ENCODE measurements around the gene TLCD3B. TPM values are rescaled to one million over a fixed set of nuclear protein-coding genes. Genes with fewer than 3 reads are reported as not detected.

TLCD3B gene
- total RNA-seq, 1 donor from 2014 or later = 1.4 TPM

DNA sequence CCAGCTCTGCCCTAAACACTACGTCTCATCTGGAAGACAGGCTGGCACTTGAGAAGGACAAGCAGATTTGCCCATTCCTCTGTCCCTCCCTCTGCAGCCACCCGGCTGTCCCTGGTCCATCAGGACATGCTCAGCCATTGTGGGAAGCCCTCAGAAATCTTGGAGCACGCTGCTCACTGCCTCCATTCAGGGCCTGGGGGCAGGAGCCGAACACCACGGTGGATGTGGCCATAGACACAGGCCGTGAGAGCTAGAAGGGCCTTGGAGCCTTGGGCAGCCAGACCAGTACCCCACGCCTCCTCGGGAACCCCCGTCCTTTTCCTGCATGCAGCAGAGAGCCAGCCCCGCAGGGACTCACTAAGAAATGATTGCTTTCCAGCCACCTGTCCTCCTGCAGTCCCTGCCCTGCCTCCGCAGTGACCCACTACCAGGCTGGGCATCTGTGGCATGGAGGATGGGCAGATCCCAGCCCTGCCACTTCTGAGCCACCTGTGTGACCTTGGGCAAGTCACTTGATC, 23.6 kb downstream of the TLCD3B start:
- H4K20me1 ChIP-seq (ENCODE audit: insufficient read depth, low read length) = peaks cover 13% of the 10 kb centered on the region
- Mint-ChIP-seq H3K4me1 (ENCODE audit: low read depth, unreplicated experiment) (no peaks in the 10 kb centered on the region), H3K4me3 (ENCODE audit: unreplicated experiment) (no peak overlapping the region), H3K27me3 (ENCODE audit: low read depth, unreplicated experiment) (peaks cover 26% of the 10 kb centered on the region), H3K36me3 (ENCODE audit: low read depth, unreplicated experiment) (peaks cover 4% of the 10 kb centered on the region), H3K9me3 (ENCODE audit: unreplicated experiment) (no peaks in the 10 kb centered on the region), H3K27ac (ENCODE audit: unreplicated experiment) (no peak overlapping the region)
- no peak overlapping the region for H3K4me3 ChIP-seq (ENCODE audit: insufficient read depth, low read depth, low read length)
- no peak overlapping the region for H3K27ac ChIP-seq (ENCODE audit: low read depth, low read length)
- H3K27me3 ChIP-seq (ENCODE audit: insufficient read depth, low read length) = peaks cover 8% of the 10 kb centered on the region
- no peak for FAIRE-seq
- no peak overlapping the region for H2AFZ ChIP-seq (ENCODE audit: low read depth, low read length)
- DNase-seq (ENCODE audit: low read depth) = no peak
- H3K4me1 ChIP-seq (ENCODE audit: insufficient read depth, low read length) = peaks cover 5% of the 10 kb centered on the region
- no peak overlapping the region for H3K9ac ChIP-seq (ENCODE audit: low read length)
- H3K9me3 ChIP-seq (ENCODE audit: insufficient read depth, low read depth, low read length) = no peaks in the 10 kb centered on the region
- H3K36me3 ChIP-seq (ENCODE audit: insufficient read depth, low read length) = no peaks in the 10 kb centered on the region
- TF ChIP-seq, protein P1, sequence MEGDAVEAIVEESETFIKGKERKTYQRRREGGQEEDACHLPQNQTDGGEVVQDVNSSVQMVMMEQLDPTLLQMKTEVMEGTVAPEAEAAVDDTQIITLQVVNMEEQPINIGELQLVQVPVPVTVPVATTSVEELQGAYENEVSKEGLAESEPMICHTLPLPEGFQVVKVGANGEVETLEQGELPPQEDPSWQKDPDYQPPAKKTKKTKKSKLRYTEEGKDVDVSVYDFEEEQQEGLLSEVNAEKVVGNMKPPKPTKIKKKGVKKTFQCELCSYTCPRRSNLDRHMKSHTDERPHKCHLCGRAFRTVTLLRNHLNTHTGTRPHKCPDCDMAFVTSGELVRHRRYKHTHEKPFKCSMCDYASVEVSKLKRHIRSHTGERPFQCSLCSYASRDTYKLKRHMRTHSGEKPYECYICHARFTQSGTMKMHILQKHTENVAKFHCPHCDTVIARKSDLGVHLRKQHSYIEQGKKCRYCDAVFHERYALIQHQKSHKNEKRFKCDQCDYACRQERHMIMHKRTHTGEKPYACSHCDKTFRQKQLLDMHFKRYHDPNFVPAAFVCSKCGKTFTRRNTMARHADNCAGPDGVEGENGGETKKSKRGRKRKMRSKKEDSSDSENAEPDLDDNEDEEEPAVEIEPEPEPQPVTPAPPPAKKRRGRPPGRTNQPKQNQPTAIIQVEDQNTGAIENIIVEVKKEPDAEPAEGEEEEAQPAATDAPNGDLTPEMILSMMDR (IDR thresholded peaks at IDR 0.05; ENCODE audit: insufficient read depth, low read depth, low read length) = no peak
- no peak for TF ChIP-seq EZH2 (IDR thresholded peaks at IDR 0.05; ENCODE audit: insufficient read depth, low read length)
- H3K79me2 ChIP-seq (ENCODE audit: insufficient read depth, low read length) = no peaks in the 10 kb centered on the region
- no peak overlapping the region for H3K4me2 ChIP-seq (ENCODE audit: low read length)

DNA sequence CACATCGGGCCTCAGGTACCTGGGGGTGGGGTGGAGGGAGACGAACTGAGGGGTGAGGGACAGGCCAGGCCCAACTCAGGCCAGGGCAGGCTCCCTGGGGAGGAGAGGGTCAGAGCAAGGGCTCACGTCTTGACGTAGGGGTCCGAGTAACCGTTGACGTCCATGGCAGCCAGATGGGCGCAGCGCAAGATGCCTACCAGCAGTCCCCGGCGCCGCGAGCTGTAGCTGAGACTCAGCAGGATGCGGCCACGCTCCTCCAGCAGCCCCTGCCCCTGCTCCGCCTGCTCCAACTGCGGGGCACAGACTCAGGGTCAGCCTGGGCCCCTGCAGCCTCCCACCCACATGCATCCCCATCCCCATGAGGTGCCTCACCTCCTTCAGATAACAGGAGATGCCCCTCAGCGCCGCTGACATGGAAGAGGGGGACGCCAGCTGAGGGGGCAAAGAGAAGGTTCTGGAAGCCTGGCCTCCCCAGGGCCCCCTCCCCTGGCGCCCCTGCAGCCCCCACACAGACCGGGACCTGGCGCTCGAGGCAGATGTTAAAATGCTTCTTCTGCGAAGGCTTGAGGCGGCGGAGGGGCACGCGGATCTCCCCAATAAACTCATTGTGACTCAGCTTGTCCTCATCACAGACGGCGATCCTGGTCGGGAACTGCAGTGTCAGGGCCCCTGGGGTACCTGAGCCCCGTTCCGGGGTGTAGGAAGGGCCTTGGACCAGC, 24.3 kb downstream of the TLCD3B start:
- H3K9me3 Mint-ChIP-seq (ENCODE audit: unreplicated experiment) = no peaks in the 10 kb centered on the region
- no peaks in the 10 kb centered on the region for H3K4me1 Mint-ChIP-seq (ENCODE audit: low read depth, unreplicated experiment)
- no peak for FAIRE-seq
- TF ChIP-seq EZH2 (IDR thresholded peaks at IDR 0.05; ENCODE audit: insufficient read depth, low read length) = no peak
- TF ChIP-seq, protein P1 (IDR thresholded peaks at IDR 0.05; ENCODE audit: insufficient read depth, low read depth, low read length) = no peak
- peaks cover 5% of the 10 kb centered on the region for H3K4me1 ChIP-seq (ENCODE audit: insufficient read depth, low read length)
- DNase-seq (ENCODE audit: low read depth) = no peak
- H3K4me3 ChIP-seq (ENCODE audit: insufficient read depth, low read depth, low read length) = no peak overlapping the region
- H3K4me2 ChIP-seq (ENCODE audit: low read length) = no peak overlapping the region
- H3K9ac ChIP-seq (ENCODE audit: low read length) = no peak overlapping the region
- H3K79me2 ChIP-seq (ENCODE audit: insufficient read depth, low read length) = no peaks in the 10 kb centered on the region
- no peak overlapping the region for H3K27ac Mint-ChIP-seq (ENCODE audit: unreplicated experiment)
- no peak overlapping the region for H3K27ac ChIP-seq (ENCODE audit: low read depth, low read length)
- peaks cover 8% of the 10 kb centered on the region for H3K27me3 ChIP-seq (ENCODE audit: insufficient read depth, low read length)
- peaks cover 17% of the 10 kb centered on the region for H4K20me1 ChIP-seq (ENCODE audit: insufficient read depth, low read length)
- H3K36me3 ChIP-seq (ENCODE audit: insufficient read depth, low read length) = no peaks in the 10 kb centered on the region
- H3K36me3 Mint-ChIP-seq (ENCODE audit: low read depth, unreplicated experiment) = peaks cover 7% of the 10 kb centered on the region
- H2AFZ ChIP-seq (ENCODE audit: low read depth, low read length) = no peak overlapping the region
- peaks cover 20% of the 10 kb centered on the region for H3K27me3 Mint-ChIP-seq (ENCODE audit: low read depth, unreplicated experiment)
- no peaks in the 10 kb centered on the region for H3K9me3 ChIP-seq (ENCODE audit: insufficient read depth, low read depth, low read length)
- no peak overlapping the region for H3K4me3 Mint-ChIP-seq (ENCODE audit: unreplicated experiment)

DNA sequence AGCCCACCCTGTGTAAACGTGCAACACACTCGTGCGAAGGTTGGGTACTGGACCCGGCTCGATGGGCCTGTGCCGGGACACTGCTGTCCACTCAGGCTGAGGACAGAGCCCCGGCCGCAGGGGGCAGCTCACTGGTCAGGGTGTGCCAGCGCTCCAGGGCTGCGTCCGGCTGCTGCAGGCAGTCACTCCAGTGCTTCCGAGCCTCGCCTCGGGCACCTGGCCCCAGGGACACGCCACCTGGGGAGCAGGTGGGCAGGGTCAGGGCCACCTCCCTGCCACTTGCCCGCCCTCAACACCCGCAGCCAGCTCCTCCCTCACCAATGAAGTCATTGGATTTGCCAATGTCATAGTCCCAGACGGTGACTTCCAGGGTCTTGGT, 25.0 kb downstream of the TLCD3B start:
- Mint-ChIP-seq H3K4me1 (ENCODE audit: low read depth, unreplicated experiment) (no peaks in the 10 kb centered on the region), H3K9me3 (ENCODE audit: unreplicated experiment) (no peaks in the 10 kb centered on the region), H3K27ac (ENCODE audit: unreplicated experiment) (no peak overlapping the region), H3K36me3 (ENCODE audit: low read depth, unreplicated experiment) (peaks cover 7% of the 10 kb centered on the region), H3K27me3 (ENCODE audit: low read depth, unreplicated experiment) (peaks cover 20% of the 10 kb centered on the region), H3K4me3 (ENCODE audit: unreplicated experiment) (no peak overlapping the region)
- Histone ChIP-seq H3K9me3 (ENCODE audit: insufficient read depth, low read depth, low read length) (no peaks in the 10 kb centered on the region), H3K9ac (ENCODE audit: low read length) (no peak overlapping the region), H2AFZ (ENCODE audit: low read depth, low read length) (no peak overlapping the region), H4K20me1 (ENCODE audit: insufficient read depth, low read length) (peaks cover 17% of the 10 kb centered on the region), H3K79me2 (ENCODE audit: insufficient read depth, low read length) (no peaks in the 10 kb centered on the region), H3K4me1 (ENCODE audit: insufficient read depth, low read length) (peaks cover 5% of the 10 kb centered on the region), H3K27ac (ENCODE audit: low read depth, low read length) (no peak overlapping the region), H3K4me2 (ENCODE audit: low read length) (no peak overlapping the region), H3K4me3 (ENCODE audit: insufficient read depth, low read depth, low read length) (no peak overlapping the region), H3K27me3 (ENCODE audit: insufficient read depth, low read length) (peaks cover 5% of the 10 kb centered on the region), H3K36me3 (ENCODE audit: insufficient read depth, low read length) (no peaks in the 10 kb centered on the region)
- FAIRE-seq = no peak
- DNase-seq (ENCODE audit: low read depth) = no peak
- no peak for TF ChIP-seq EZH2 (IDR thresholded peaks at IDR 0.05; ENCODE audit: insufficient read depth, low read length)
- TF ChIP-seq, protein P1 (IDR thresholded peaks at IDR 0.05; ENCODE audit: insufficient read depth, low read depth, low read length) = no peak
